Measurements from ENCODE around the gene TSPAN5.

The TSPAN5 gene

GRCh38 chr4:98659741-98660462, 1.5 kb upstream of the TSPAN5 start:
- H3K27ac ChIP-seq (ENCODE audit: low read depth, low read length), result peak overlapping the region; percentile 15; the same call in 1 of the 2 replicates

GRCh38 chr4:98659106-98659592, 738 bp upstream of the TSPAN5 start:
- Histone ChIP-seq H3K4me3 (ENCODE audit: low read depth, low read length) (peak overlapping the region; percentile 97), H3K79me2 (ENCODE audit: control insufficient read depth, insufficient read depth, low read length, unreplicated experiment) (peaks cover 54% of the 10 kb centered on the region), H3K36me3 (ENCODE audit: insufficient read depth, low read length) (0 out of 2 replicates have a peak, but pooled peaks cover 6% of the 10 kb centered on the region), H3K27ac (ENCODE audit: low read depth, low read length) (peak overlapping the region; percentile 18; the same call in 1 of the 2 replicates), H3K27me3 (ENCODE audit: insufficient read depth, low read length) (no peaks in the 10 kb centered on the region), H2AFZ (ENCODE audit: low read length, unreplicated experiment) (peak overlapping the region; percentile 71), H3K4me1 (ENCODE audit: control insufficient read depth, insufficient read depth, low read length, unreplicated experiment) (peaks cover 40% of the 10 kb centered on the region)

More at GRCh38 chr4:98659741-98660462, 1.5 kb upstream of the TSPAN5 start:
- Histone ChIP-seq H3K4me1 (ENCODE audit: control insufficient read depth, insufficient read depth, low read length, unreplicated experiment) (peaks cover 39% of the 10 kb centered on the region), H3K4me3 (ENCODE audit: low read depth, low read length) (peak overlapping the region; percentile 97), H3K27me3 (ENCODE audit: insufficient read depth, low read length) (no peaks in the 10 kb centered on the region), H3K79me2 (ENCODE audit: control insufficient read depth, insufficient read depth, low read length, unreplicated experiment) (peaks cover 53% of the 10 kb centered on the region), H2AFZ (ENCODE audit: low read length, unreplicated experiment) (no peak overlapping the region), H3K36me3 (ENCODE audit: insufficient read depth, low read length) (0 out of 2 replicates have a peak, but pooled peaks cover 6% of the 10 kb centered on the region)

GRCh38 chr4:98657531-98658286, 702 bp downstream of the TSPAN5 start:
- H3K79me2 ChIP-seq (ENCODE audit: control insufficient read depth, insufficient read depth, low read length, unreplicated experiment), result peaks cover 64% of the 10 kb centered on the region
- peak overlapping the region; percentile 8 for H2AFZ ChIP-seq (ENCODE audit: low read length, unreplicated experiment)
- peak overlapping the region; percentile 97 for H3K4me3 ChIP-seq (ENCODE audit: low read depth, low read length)
- 0 out of 2 replicates have a peak, but pooled peaks cover under 1% of the 10 kb centered on the region for H3K36me3 ChIP-seq (ENCODE audit: insufficient read depth, low read length)
- H3K4me1 ChIP-seq (ENCODE audit: control insufficient read depth, insufficient read depth, low read length, unreplicated experiment), result peaks cover 54% of the 10 kb centered on the region
- peak overlapping the region; percentile 99 for H3K27ac ChIP-seq (ENCODE audit: low read depth, low read length)
- H3K27me3 ChIP-seq (ENCODE audit: insufficient read depth, low read length), result no peaks in the 10 kb centered on the region

GRCh38 chr4:98656886-98657285, 1.5 kb downstream of the TSPAN5 start:
- H3K27me3 ChIP-seq (ENCODE audit: insufficient read depth, low read length), result no peaks in the 10 kb centered on the region
- H3K4me3 ChIP-seq (ENCODE audit: low read depth, low read length), result peak overlapping the region; percentile 97
- no peak overlapping the region for H2AFZ ChIP-seq (ENCODE audit: low read length, unreplicated experiment)
- peaks cover 72% of the 10 kb centered on the region for H3K79me2 ChIP-seq (ENCODE audit: control insufficient read depth, insufficient read depth, low read length, unreplicated experiment)
- peaks cover 63% of the 10 kb centered on the region for H3K4me1 ChIP-seq (ENCODE audit: control insufficient read depth, insufficient read depth, low read length, unreplicated experiment)
- H3K36me3 ChIP-seq (ENCODE audit: insufficient read depth, low read length), result no peaks in the 10 kb centered on the region
- H3K27ac ChIP-seq (ENCODE audit: low read depth, low read length), result peak overlapping the region; percentile 99

GRCh38 chr4:98656443-98656842, 2.0 kb downstream of the TSPAN5 start:
- Histone ChIP-seq H3K36me3 (ENCODE audit: insufficient read depth, low read length) (0 out of 2 replicates have a peak, but pooled peaks cover 2% of the 10 kb centered on the region), H3K27me3 (ENCODE audit: insufficient read depth, low read length) (no peaks in the 10 kb centered on the region), H3K4me3 (ENCODE audit: low read depth, low read length) (peak overlapping the region; percentile 97), H3K4me1 (ENCODE audit: control insufficient read depth, insufficient read depth, low read length, unreplicated experiment) (peaks cover 59% of the 10 kb centered on the region), H3K79me2 (ENCODE audit: control insufficient read depth, insufficient read depth, low read length, unreplicated experiment) (peaks cover 77% of the 10 kb centered on the region), H2AFZ (ENCODE audit: low read length, unreplicated experiment) (peak overlapping the region; percentile 26), H3K27ac (ENCODE audit: low read depth, low read length) (peak overlapping the region; percentile 99)

GRCh38 chr4:98653890-98654867, 4.2 kb downstream of the TSPAN5 start:
- H3K27me3 ChIP-seq (ENCODE audit: insufficient read depth, low read length), result no peaks in the 10 kb centered on the region
- H3K79me2 ChIP-seq (ENCODE audit: control insufficient read depth, insufficient read depth, low read length, unreplicated experiment), result peaks cover 87% of the 10 kb centered on the region
- peaks cover 20% of the 10 kb centered on the region; the same call in 1 of the 2 replicates for H3K36me3 ChIP-seq (ENCODE audit: insufficient read depth, low read length)
- peaks cover 48% of the 10 kb centered on the region for H3K4me1 ChIP-seq (ENCODE audit: control insufficient read depth, insufficient read depth, low read length, unreplicated experiment)
- H3K4me3 ChIP-seq (ENCODE audit: low read depth, low read length), result peak overlapping the region; percentile 97
- H2AFZ ChIP-seq (ENCODE audit: low read length, unreplicated experiment), result no peak overlapping the region
- peak overlapping the region; percentile 99 for H3K27ac ChIP-seq (ENCODE audit: low read depth, low read length)

- Histone ChIP-seq H3K79me2 (ENCODE audit: control insufficient read depth, insufficient read depth, low read length, unreplicated experiment) (peaks cover 89% of the 10 kb centered on the region), H3K4me1 (ENCODE audit: control insufficient read depth, insufficient read depth, low read length, unreplicated experiment) (peaks cover 59% of the 10 kb centered on the region), H3K27me3 (ENCODE audit: insufficient read depth, low read length) (no peaks in the 10 kb centered on the region), H3K27ac (ENCODE audit: low read depth, low read length) (peak overlapping the region; percentile 99), H2AFZ (ENCODE audit: low read length, unreplicated experiment) (peak overlapping the region; percentile 7), H3K4me3 (ENCODE audit: low read depth, low read length) (peak overlapping the region; percentile 64), H3K36me3 (ENCODE audit: insufficient read depth, low read length) (peaks cover 20% of the 10 kb centered on the region; the same call in 1 of the 2 replicates)
These were observed 5.4 kb downstream of the TSPAN5 start for GRCh38 chr4:98652996-98653395.

- Histone ChIP-seq H3K27me3 (ENCODE audit: insufficient read depth, low read length) (no peaks in the 10 kb centered on the region), H3K79me2 (ENCODE audit: control insufficient read depth, insufficient read depth, low read length, unreplicated experiment) (peaks cover 97% of the 10 kb centered on the region), H3K4me3 (ENCODE audit: low read depth, low read length) (peak overlapping the region; percentile 51), H3K27ac (ENCODE audit: low read depth, low read length) (peak overlapping the region; percentile 61), H2AFZ (ENCODE audit: low read length, unreplicated experiment) (peak overlapping the region; percentile 57), H3K4me1 (ENCODE audit: control insufficient read depth, insufficient read depth, low read length, unreplicated experiment) (peaks cover 62% of the 10 kb centered on the region), H3K36me3 (ENCODE audit: insufficient read depth, low read length) (peaks cover 20% of the 10 kb centered on the region; the same call in 1 of the 2 replicates)
These were observed 9.8 kb downstream of the TSPAN5 start for GRCh38 chr4:98648602-98649001.

GRCh38 chr4:98646422-98646821, 12.0 kb downstream of the TSPAN5 start:
- no peak overlapping the region for H3K27ac ChIP-seq (ENCODE audit: low read depth, low read length)
- H3K4me1 ChIP-seq (ENCODE audit: control insufficient read depth, insufficient read depth, low read length, unreplicated experiment), result peaks cover 60% of the 10 kb centered on the region
- H3K36me3 ChIP-seq (ENCODE audit: insufficient read depth, low read length), result peaks cover 18% of the 10 kb centered on the region; the same call in 1 of the 2 replicates
- peaks cover 91% of the 10 kb centered on the region for H3K79me2 ChIP-seq (ENCODE audit: control insufficient read depth, insufficient read depth, low read length, unreplicated experiment)
- H2AFZ ChIP-seq (ENCODE audit: low read length, unreplicated experiment), result no peak overlapping the region
- H3K27me3 ChIP-seq (ENCODE audit: insufficient read depth, low read length), result no peaks in the 10 kb centered on the region
- H3K4me3 ChIP-seq (ENCODE audit: low read depth, low read length), result no peak overlapping the region

All from ACC112 (cell line).